ENCODE results near the gene PIM3.

DNA sequence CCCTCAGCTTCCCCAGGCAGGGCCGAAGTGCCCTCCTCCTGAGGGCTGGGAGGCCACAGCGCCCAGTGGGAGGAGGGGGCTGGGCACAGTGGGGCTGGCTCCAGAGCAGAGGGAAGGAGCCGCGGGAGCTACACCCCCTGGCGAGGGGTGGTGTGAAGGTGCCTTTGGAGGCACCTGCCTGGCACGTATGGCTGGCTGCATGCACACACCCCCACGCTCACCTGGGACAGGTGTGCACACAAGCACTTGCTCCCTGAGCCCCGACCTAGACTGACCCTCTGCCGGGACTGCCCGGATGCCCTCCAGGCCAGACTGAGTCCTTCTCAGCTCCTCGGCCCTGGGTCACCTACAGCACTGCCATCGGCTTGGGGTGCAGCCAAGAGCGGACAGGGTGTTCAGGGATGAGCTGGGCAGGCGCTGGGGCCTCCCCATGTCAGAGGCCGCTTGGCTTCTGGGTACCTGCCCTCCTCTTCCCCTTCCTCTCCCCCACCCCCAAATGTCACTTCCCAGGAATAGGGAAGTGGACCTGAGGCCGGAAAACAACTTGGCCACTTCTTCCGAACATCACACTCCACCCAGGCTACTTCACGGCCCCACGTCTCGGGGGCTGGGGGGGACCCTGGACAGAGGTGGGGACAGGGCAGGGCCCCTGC, 7.4 kb upstream of the PIM3 start:
- no peak for TF ChIP-seq CTCF (IDR thresholded peaks at IDR 0.05)
- no peak for TF ChIP-seq POLR2A (IDR thresholded peaks at IDR 0.05)
- no peak for TF ChIP-seq POLR2AphosphoS5 (IDR thresholded peaks at IDR 0.05; ENCODE audit: insufficient read depth in 1 of 2, low read depth in 1 of 2)
